HEK293 (cell line): ENCODE data around the gene LRRC32.

Experiments used
- CTCF ChIA-PET: fragments of 350-600 bp; formaldehyde crosslinking; extraction: SDS; loops from one replicate; lab custom pipeline; 2021; ENCODE audit warnings: antibody characterized with exemption; lab: Yijun Ruan, JAX
- POLR2A ChIA-PET: fragments of 300-600 bp; formaldehyde crosslinking; extraction: SDS; loops from one replicate; lab custom pipeline; 2020; ENCODE audit warnings: antibody characterized with exemption, inconsistent platforms; lab: Yijun Ruan, JAX
- H3K27ac ChIP-seq: fragments of 200-500 bp; sonication (Bioruptor generic); 2 replicates; pipeline ENCODE4 v1.5.1; 2014; ENCODE audit warnings: low read depth, low read length, control low read depth, inconsistent platforms; ENCODE audit errors: extremely low read depth
- H3K36me3 ChIP-seq, 2 experiments: fragments of 200-500 bp in 1 of 2; sonication (Bioruptor generic) in 1 of 2; 1 replicate in 1 of 2; 2 replicates in 1 of 2; pipeline ENCODE4 v1.5.1; 2014 to 2017; ENCODE audit warnings: inconsistent platforms in 2 of 2, low read length in 2 of 2; ENCODE audit not compliant: control insufficient read depth in 2 of 2, insufficient read depth in 1 of 2
- H3K4me1 ChIP-seq: fragments of 200-500 bp; sonication (Bioruptor generic); 2 replicates; pipeline ENCODE4 v1.5.1; 2014; ENCODE audit warnings: mild to moderate bottlenecking, low read length, inconsistent platforms; ENCODE audit not compliant: control insufficient read depth, insufficient read depth
- H3K4me3 ChIP-seq: 2 replicates; pipeline ENCODE4 v1.5.1; 2011; ENCODE audit warnings: low read depth, mild to moderate bottlenecking, control low read depth, low read length, moderate library complexity
- H3K9me3 ChIP-seq: fragments of 200-500 bp; sonication (Bioruptor generic); 2 replicates; pipeline ENCODE4 v1.5.1; 2014; ENCODE audit warnings: low read depth, low read length, inconsistent platforms; ENCODE audit not compliant: control insufficient read depth, insufficient read depth
- SCRT1 ChIP-seq: fragments of 450-650 bp; formaldehyde crosslinking; IDR thresholded peaks from 2 replicates; pipeline ENCODE4 v1.5.1; 2016; ENCODE audit warnings: missing biosample characterization, missing genetic modification characterization, borderline replicate concordance
- ZBTB1 ChIP-seq: fragments of 450-650 bp; formaldehyde crosslinking; IDR thresholded peaks from 2 replicates; pipeline ENCODE4 v1.5.1; 2016; ENCODE audit warnings: missing biosample characterization, missing genetic modification characterization
- ZFP37 ChIP-seq: fragments of 450-650 bp; formaldehyde crosslinking; IDR thresholded peaks from 2 replicates; pipeline ENCODE4 v1.5.1; 2016; ENCODE audit warnings: missing biosample characterization, missing genetic modification characterization
- ZNF23 ChIP-seq: fragments of 450-650 bp; formaldehyde crosslinking; IDR thresholded peaks from 2 replicates; pipeline ENCODE4 v1.5.1; 2016; ENCODE audit warnings: missing biosample characterization, missing genetic modification characterization, borderline replicate concordance
- ZNF394 ChIP-seq: fragments of 450-650 bp; formaldehyde crosslinking; IDR thresholded peaks from 2 replicates; pipeline ENCODE4 v1.5.1; 2016; ENCODE audit warnings: missing biosample characterization, missing genetic modification characterization, mild to moderate bottlenecking, moderate library complexity, borderline replicate concordance
- ZNF529 ChIP-seq: fragments of 450-650 bp; formaldehyde crosslinking; IDR thresholded peaks from 2 replicates; pipeline ENCODE4 v1.5.1; 2017; ENCODE audit warnings: missing genetic modification characterization, missing biosample characterization; ENCODE audit not compliant: insufficient replicate concordance
- ZNF624 ChIP-seq: fragments of 450-650 bp; formaldehyde crosslinking; IDR thresholded peaks from 2 replicates; pipeline ENCODE4 v1.5.1; 2017; ENCODE audit warnings: missing biosample characterization, missing genetic modification characterization
- ZNF660 ChIP-seq: fragments of 450-650 bp; IDR thresholded peaks from 2 replicates; pipeline ENCODE4 v1.5.1; 2018; ENCODE audit warnings: missing biosample characterization, mild to moderate bottlenecking, missing genetic modification characterization
- ZNF785 ChIP-seq: fragments of 450-650 bp; formaldehyde crosslinking; IDR thresholded peaks from 2 replicates; pipeline ENCODE4 v1.5.1; 2016; ENCODE audit warnings: missing biosample characterization, missing genetic modification characterization
- TF ChIP-seq, protein P1 (sequence below): fragments of 450-650 bp; formaldehyde crosslinking; IDR thresholded peaks from 2 replicates; pipeline ENCODE4 v1.5.1; 2016; ENCODE audit warnings: missing biosample characterization, missing genetic modification characterization, borderline replicate concordance
- TF ChIP-seq, protein P2 (sequence below): fragments of 450-650 bp; formaldehyde crosslinking; IDR thresholded peaks from 2 replicates; pipeline ENCODE4 v1.5.1; 2017; ENCODE audit warnings: missing biosample characterization, mild to moderate bottlenecking, missing genetic modification characterization, moderate library complexity
- TF ChIP-seq, protein P3 (sequence below): fragments of 450-650 bp; formaldehyde crosslinking; IDR thresholded peaks from 2 replicates; pipeline ENCODE4 v1.5.1; 2016; ENCODE audit warnings: missing biosample characterization, missing genetic modification characterization

LRRC32 gene

DNA sequence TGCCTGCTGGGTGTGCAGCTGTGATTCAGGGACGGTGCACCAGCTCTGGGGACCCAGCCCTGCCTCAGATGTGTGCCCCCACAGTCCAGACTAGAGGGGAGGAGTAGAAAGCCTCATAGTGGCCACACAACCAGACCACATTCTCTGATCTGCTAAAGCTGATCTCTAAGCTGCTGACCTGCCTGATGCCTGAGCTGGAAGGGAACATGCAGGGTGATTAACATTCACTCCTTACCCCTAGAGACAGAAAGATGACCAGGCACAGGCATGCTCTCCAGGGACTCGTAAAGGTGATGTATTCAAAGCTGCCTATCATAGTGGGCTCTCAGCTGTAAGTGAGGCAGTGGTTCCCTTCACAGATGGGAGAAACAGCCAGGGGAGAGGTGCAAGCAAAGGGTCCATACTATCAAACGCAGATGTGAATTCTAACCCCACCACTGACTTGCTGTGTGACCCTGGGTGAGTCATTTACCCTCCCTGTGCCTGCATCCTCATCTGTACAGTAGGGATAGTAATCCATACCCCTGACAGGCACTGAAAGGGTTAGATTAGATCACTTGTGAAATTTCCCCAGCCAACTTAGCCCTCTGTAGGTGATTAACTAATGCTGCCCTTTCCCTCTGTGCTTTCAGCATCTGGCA lies 29.0 kb upstream of the LRRC32 start:
- Histone ChIP-seq H3K4me1 (no peaks in the 10 kb centered on the region), H3K4me3 (no peak overlapping the region), H3K27ac (no peak overlapping the region), H3K36me3 (no peaks in the 10 kb centered on the region), H3K9me3 (no peaks in the 10 kb centered on the region)
- POLR2A ChIA-PET = no interaction called here
- CTCF ChIA-PET = interaction anchor here (1.2 kb wide), 1 partner anchor 30 kb away, joined by 4 read pairs; no protein-coding TSS in a partner anchor
- TF ChIP-seq SCRT1 = no peak
- TF ChIP-seq ZNF785 (tag by site-specific recombination) = no peak
- no peak for TF ChIP-seq ZFP37 (tag by site-specific recombination)
- TF ChIP-seq, protein P1, sequence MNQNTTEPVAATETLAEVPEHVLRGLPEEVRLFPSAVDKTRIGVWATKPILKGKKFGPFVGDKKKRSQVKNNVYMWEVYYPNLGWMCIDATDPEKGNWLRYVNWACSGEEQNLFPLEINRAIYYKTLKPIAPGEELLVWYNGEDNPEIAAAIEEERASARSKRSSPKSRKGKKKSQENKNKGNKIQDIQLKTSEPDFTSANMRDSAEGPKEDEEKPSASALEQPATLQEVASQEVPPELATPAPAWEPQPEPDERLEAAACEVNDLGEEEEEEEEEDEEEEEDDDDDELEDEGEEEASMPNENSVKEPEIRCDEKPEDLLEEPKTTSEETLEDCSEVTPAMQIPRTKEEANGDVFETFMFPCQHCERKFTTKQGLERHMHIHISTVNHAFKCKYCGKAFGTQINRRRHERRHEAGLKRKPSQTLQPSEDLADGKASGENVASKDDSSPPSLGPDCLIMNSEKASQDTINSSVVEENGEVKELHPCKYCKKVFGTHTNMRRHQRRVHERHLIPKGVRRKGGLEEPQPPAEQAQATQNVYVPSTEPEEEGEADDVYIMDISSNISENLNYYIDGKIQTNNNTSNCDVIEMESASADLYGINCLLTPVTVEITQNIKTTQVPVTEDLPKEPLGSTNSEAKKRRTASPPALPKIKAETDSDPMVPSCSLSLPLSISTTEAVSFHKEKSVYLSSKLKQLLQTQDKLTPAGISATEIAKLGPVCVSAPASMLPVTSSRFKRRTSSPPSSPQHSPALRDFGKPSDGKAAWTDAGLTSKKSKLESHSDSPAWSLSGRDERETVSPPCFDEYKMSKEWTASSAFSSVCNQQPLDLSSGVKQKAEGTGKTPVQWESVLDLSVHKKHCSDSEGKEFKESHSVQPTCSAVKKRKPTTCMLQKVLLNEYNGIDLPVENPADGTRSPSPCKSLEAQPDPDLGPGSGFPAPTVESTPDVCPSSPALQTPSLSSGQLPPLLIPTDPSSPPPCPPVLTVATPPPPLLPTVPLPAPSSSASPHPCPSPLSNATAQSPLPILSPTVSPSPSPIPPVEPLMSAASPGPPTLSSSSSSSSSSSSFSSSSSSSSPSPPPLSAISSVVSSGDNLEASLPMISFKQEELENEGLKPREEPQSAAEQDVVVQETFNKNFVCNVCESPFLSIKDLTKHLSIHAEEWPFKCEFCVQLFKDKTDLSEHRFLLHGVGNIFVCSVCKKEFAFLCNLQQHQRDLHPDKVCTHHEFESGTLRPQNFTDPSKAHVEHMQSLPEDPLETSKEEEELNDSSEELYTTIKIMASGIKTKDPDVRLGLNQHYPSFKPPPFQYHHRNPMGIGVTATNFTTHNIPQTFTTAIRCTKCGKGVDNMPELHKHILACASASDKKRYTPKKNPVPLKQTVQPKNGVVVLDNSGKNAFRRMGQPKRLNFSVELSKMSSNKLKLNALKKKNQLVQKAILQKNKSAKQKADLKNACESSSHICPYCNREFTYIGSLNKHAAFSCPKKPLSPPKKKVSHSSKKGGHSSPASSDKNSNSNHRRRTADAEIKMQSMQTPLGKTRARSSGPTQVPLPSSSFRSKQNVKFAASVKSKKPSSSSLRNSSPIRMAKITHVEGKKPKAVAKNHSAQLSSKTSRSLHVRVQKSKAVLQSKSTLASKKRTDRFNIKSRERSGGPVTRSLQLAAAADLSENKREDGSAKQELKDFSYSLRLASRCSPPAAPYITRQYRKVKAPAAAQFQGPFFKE = no peak
- no peak for TF ChIP-seq ZNF624 (tag by site-specific recombination)
- TF ChIP-seq ZNF529 (tag by site-specific recombination) = no peak
- TF ChIP-seq ZNF660 (tag by site-specific recombination) = no peak
- no peak for TF ChIP-seq ZNF394 (tag by site-specific recombination)

DNA sequence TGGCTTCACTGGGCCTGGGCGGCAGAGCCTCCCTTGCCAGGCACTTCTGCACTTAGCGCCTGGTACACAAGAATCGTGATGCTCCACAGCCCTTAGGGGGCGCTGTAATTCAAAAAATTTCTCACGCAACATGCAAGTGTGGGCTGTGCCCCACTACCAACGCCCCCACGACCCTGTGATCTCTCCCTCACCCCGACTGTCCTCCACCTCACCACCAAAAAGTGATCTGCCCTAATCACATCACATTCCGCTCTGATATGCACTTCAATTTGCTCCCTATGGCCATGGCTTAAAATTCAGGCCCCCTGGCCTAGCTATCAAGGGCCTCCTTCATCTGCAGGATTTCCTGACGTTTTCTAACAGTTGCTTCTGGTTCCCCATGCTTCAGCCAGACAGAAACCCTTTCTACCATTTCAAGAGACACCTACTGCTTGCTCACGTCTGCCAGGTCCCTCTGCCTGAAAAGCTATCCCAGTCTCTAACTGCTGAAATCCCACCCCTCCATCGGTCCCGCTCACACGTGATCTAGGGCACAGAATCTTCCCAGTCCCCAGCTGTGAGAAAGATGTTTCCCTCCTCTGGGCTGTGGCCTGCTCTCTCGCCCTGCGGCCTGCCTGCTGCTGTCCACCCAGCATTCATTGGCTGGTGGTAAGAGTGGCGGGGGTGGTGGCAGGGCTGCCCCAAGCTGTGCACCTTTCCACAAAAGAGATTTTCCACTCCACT lies 27.9 kb upstream of the LRRC32 start:
- ChIA-PET POLR2A (no interaction called here), CTCF (interaction anchor here (0.7 to 1.2 kb wide), 5 partner anchors 19 to 305 kb away, joined by 3 to 4 read pairs (median 3); no protein-coding TSS in a partner anchor)
- Histone ChIP-seq H3K4me3 (no peak overlapping the region), H3K36me3 (no peaks in the 10 kb centered on the region), H3K4me1 (no peaks in the 10 kb centered on the region), H3K27ac (no peak overlapping the region), H3K9me3 (no peaks in the 10 kb centered on the region)
- TF ChIP-seq, protein P2, sequence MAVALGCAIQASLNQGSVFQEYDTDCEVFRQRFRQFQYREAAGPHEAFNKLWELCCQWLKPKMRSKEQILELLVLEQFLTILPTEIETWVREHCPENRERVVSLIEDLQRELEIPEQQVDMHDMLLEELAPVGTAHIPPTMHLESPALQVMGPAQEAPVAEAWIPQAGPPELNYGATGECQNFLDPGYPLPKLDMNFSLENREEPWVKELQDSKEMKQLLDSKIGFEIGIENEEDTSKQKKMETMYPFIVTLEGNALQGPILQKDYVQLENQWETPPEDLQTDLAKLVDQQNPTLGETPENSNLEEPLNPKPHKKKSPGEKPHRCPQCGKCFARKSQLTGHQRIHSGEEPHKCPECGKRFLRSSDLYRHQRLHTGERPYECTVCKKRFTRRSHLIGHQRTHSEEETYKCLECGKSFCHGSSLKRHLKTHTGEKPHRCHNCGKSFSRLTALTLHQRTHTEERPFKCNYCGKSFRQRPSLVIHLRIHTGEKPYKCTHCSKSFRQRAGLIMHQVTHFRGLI = no peak
- TF ChIP-seq, protein P3, sequence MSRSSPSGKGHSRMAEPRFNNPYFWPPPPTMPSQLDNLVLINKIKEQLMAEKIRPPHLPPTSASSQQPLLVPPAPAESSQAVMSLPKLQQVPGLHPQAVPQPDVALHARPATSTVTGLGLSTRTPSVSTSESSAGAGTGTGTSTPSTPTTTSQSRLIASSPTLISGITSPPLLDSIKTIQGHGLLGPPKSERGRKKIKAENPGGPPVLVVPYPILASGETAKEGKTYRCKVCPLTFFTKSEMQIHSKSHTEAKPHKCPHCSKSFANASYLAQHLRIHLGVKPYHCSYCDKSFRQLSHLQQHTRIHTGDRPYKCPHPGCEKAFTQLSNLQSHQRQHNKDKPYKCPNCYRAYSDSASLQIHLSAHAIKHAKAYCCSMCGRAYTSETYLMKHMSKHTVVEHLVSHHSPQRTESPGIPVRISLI (tag by site-specific recombination) = no peak
- no peak for TF ChIP-seq ZNF23 (tag by site-specific recombination)
- no peak for TF ChIP-seq ZBTB1
